Measurements from ENCODE around the gene SNAPC1.
"Not testable (repeated sequence)": the region's sequence is repeated elsewhere in the genome, so short reads cannot be mapped to it uniquely, and the experiment has no call there.

Gene SNAPC1

DNA sequence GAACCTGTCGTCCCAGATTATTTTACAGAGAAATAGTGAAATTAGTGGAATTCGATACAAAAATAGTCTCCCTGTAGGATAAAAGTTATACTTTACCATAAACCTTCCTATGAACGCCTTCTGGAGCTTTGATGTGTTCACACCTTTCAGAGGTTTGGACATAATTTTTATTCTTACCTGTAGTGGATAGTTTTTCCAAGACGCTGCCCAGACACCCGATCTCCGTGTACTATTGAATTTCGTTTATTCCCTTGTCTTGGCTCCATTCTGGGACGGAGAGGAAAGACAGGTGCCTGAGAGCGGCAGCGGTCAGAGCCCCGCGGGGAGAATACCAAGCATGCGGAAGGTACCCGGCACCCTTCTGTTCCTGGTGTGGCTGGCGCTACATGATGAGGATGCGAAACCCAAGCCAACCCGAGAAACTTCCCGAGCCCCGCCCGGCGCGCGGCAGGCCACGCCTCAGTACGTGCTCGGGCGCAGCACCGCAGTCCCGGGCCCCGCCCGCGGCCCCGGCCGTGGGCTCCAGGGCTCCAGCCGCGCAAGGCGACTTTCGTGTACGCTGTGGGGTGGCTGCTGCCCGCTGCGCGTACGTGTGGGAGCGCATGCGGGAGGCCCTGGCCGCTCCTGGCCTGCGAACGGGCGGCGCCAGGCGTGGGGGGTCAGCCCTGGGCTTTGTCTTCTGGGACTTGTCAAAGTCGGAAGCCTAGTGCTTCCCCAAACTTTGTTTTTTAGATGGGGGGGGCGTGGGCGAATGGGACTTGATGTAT, 11.3 kb upstream of the SNAPC1 start:
- TF ChIP-seq, protein P1, sequence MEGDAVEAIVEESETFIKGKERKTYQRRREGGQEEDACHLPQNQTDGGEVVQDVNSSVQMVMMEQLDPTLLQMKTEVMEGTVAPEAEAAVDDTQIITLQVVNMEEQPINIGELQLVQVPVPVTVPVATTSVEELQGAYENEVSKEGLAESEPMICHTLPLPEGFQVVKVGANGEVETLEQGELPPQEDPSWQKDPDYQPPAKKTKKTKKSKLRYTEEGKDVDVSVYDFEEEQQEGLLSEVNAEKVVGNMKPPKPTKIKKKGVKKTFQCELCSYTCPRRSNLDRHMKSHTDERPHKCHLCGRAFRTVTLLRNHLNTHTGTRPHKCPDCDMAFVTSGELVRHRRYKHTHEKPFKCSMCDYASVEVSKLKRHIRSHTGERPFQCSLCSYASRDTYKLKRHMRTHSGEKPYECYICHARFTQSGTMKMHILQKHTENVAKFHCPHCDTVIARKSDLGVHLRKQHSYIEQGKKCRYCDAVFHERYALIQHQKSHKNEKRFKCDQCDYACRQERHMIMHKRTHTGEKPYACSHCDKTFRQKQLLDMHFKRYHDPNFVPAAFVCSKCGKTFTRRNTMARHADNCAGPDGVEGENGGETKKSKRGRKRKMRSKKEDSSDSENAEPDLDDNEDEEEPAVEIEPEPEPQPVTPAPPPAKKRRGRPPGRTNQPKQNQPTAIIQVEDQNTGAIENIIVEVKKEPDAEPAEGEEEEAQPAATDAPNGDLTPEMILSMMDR (IDR thresholded peaks at IDR 0.05; ENCODE audit: low read depth, low read length), result no peak
- peak overlapping the region; percentile 61 for H3K4me3 ChIP-seq (ENCODE audit: low read depth, low read length)

DNA sequence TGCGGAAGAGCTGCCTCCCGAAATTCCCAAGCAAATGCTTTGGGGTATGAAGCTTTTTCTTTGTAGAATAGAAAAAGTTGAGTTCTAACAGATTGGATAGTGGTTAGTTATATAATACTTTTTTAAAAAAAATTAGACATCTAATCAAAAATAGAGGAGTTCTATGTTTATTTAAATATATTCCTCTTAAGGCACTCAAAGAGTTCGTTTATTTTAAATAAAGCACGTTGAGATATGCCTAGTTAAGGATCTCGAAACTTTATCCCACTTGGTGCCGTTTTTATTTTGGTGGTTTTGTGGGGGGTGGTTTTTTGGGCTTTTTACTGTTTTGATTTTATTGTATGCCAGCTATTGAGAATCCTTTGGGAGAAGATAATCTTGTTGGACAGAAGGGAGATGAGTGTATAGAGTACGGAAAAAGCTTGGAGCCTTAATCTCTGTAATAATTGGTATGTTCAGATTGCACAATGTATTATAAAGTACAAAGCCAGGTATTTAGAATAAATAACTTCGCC, 10.7 kb upstream of the SNAPC1 start:
- peak overlapping the region; percentile 61 for H3K4me3 ChIP-seq (ENCODE audit: low read depth, low read length)
- TF ChIP-seq, protein P1 (IDR thresholded peaks at IDR 0.05; ENCODE audit: low read depth, low read length), result no peak

DNA sequence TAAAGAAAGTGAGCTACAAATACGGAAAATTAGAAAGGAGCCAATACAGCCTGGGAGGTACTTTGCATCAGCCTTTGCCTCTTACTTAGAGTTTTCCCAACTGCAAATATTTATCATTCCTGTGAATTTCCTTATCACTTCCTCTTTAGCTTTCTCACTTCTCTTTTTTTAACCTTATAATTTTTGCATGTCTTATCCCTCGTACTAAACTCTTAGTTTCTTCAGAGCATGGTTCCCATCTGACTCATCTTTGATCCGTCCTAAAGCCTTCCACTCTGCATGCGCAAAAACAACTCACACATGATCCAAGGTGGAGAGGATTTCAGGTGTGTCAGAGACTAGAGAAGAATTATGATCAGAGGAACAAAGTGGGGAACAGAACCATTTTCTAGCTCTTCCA, 9.6 kb upstream of the SNAPC1 start:
- TF ChIP-seq, protein P1 (IDR thresholded peaks at IDR 0.05; ENCODE audit: low read depth, low read length), result no peak
- H3K4me3 ChIP-seq (ENCODE audit: low read depth, low read length), result no peak overlapping the region

DNA sequence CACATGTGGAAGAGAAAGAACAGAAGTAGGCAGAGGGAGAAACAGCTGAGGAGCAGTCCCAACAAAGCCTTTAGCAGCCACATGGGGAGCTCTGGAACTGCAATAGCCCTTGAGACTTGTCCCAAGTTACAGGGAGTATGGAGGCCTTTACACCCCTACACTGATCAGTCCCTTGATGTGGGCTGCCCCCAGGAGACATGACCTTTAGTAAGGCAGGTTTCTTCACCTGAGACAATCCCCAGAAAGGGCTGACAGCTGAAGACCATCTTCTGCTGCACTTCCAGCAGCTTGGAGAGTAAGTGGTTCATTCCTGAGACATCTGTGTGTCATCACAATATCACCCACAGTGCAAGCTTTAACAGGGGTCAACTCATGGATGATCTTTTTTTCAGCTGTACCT, 8.6 kb upstream of the SNAPC1 start:
- TF ChIP-seq, protein P1 (IDR thresholded peaks at IDR 0.05; ENCODE audit: low read depth, low read length), result no peak
- no peak overlapping the region for H3K4me3 ChIP-seq (ENCODE audit: low read depth, low read length)

DNA sequence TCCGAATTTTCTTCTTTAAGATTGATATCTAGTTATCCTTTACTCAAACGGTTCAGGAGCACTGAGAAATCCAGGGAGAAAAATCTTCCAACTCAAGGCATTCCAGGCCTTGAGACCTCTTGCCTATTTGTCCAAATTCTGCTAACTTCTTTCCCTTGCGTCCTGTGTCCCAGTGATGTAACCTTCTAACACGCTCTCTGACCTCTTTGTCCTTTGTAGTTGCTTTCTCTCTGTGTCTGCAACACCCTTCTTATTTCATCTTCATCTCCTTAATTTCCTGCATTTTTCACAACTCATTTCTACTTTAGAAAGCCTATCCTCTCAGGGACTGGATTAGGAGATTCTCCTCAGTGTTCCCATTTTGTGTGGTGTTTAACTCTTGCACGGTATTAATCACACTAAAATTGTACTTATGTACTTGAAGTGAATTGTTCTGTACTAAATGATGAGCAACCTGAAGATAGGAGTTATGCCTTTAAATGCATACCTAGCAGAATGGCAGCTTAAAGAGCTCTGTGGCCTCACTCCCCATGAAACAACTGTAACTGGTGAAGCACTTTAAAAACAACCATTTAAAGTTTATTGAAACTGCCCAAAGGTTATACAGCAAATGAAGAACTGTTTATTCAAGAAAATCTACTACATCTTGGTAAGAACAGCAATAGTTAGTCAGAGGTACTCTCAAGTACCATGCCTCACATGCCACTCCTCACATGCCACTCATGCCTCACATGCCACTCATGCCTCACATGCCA, 7.4 kb upstream of the SNAPC1 start:
- H3K4me3 ChIP-seq (ENCODE audit: low read depth, low read length), result no peak overlapping the region
- TF ChIP-seq, protein P1 (IDR thresholded peaks at IDR 0.05; ENCODE audit: low read depth, low read length), result no peak

DNA sequence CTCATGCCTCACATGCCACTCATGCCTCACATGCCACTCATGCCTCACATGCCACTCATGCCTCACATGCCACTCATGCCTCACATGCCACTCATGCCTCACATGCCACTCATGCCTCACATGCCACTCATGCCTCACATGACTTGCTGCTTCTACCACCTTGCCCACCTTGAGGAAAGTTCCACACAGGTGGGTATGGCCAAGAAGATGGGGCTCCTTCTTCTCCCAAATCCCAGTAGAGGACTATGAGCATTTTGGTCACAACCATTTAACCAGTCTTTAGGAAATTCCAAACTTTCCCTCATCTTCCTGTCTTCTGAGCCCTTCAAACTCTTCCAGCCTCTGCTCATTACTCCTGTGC, 6.9 kb upstream of the SNAPC1 start:
- not testable (repeated sequence) for H3K4me3 ChIP-seq (ENCODE audit: low read depth, low read length)

DNA sequence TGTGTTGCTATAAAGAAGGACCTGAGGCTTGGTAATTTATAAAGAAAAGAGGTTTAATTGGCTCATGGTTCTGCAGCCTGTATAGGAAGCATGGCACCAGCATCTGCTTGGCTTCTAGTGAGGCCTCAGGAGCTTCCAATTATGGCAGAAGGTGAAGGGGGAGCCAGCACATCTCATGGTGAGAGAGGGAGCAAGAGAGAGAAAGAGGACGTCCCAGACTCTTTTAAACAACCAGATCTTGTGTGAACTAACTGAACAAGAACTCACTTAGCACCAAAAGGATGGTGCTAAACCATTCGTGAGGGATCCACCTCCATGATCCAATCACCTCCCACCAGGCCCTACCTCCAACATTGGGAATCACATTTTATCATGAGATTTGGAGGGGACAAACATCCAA, 6.1 kb upstream of the SNAPC1 start:
- no peak overlapping the region for H3K4me3 ChIP-seq (ENCODE audit: low read depth, low read length)
- TF ChIP-seq, protein P1 (IDR thresholded peaks at IDR 0.05; ENCODE audit: low read depth, low read length), result no peak
